ENCODE results near the gene MSI2. TPM values are rescaled to one million over a fixed set of nuclear protein-coding genes. Genes with fewer than 3 reads are reported as not detected.

The MSI2 gene
- total and polyA plus RNA-seq, 4 donors, result 9.4 to 64.0 (median 30.4) TPM

DNA sequence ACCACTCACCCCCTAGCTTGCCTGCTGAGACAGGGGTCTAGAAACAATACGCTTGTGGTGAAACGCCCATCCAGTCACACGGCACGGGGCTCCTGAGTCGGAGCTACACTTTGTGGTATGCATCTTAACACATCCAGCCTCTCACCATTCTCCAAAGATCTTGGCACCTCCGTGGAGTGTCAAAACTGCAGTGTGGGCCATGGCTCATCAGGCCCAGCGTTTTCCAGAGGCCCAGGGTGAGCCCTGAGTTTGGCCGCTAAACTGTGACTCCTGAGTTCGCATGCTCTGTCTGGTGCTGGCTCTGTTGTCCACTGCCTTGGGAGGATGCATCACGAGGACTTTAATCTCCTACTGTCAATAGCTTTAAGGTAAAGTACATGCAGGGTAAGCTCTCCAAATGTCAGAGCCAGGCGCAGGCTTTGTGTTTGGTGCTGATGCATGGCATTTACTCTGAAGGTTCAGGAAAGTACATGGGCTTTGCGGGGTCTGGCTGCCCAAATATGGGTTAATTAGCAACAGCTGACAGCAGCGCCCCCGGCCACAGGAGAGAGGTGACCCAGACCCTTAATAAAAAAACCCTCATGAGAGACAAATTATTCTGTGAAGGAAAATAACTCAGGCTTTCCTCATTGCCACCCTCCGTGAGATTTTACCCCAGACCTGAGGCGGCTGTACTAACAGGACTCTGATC, 370.3 kb downstream of the MSI2 start:
- H3K4me3 ChIP-seq, result no peak overlapping the region
- ATAC-seq (ENCODE audit: insufficient read depth, low FRiP score) (no peak), DNase-seq (no peak)
- no peaks in the 10 kb centered on the region for H3K36me3 ChIP-seq (ENCODE audit: control insufficient read depth in 4 of 4, insufficient read depth in 4 of 4, low read length in 4 of 4)
- WGBS, 2 donors, result 95 to 96% methylated on average over 16 of the region's 16 CpGs
- no peaks in the 10 kb centered on the region for H3K27me3 ChIP-seq (ENCODE audit: control insufficient read depth in 3 of 3, insufficient read depth in 3 of 3, low read length in 2 of 3)
- H3K27ac ChIP-seq (ENCODE audit: low read depth in 1 of 2, low read length in 1 of 2), result no peak overlapping the region
- no peak for TF ChIP-seq CTCF (IDR thresholded peaks at IDR 0.05; ENCODE audit: control extremely low read depth, extremely low read depth)
- peaks cover 3 to 30% (median 12%) of the 10 kb centered on the region in 5 donors for H3K4me1 ChIP-seq (ENCODE audit: control insufficient read depth in 5 of 5, insufficient read depth in 5 of 5, low read length in 5 of 5)
- H3K9ac ChIP-seq (ENCODE audit: insufficient read depth in 1 of 2, low read length in 2 of 2), result no peak overlapping the region
- H3K9me3 ChIP-seq (ENCODE audit: control insufficient read depth in 4 of 4, insufficient read depth in 3 of 4, low read length in 3 of 4), result no peaks in the 10 kb centered on the region

DNA sequence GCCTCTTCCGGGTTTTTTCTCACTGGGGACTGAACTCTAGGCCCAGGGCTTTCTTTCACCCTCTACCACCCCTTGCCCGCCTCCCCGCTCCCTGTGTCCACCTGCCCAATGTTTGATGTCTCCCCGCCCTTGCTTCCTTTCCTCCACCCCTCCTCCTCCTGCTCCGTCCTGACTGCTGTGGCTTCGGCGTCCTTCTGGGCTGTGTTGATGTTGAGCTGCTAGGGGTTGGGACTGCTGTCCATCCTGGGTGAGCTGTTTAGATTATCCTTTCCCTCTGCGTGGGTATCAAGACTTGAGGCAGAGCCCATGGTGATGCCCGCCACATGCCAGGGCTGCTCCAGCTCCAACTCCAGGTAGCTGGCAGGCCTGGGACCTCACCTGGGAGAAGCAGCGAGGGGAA, 371.3 kb downstream of the MSI2 start:
- ATAC-seq (ENCODE audit: insufficient read depth, low FRiP score) (no peak), DNase-seq (no peak)
- no peak overlapping the region for H3K27ac ChIP-seq (ENCODE audit: low read depth in 1 of 2, low read length in 1 of 2)
- H3K4me1 ChIP-seq (ENCODE audit: control insufficient read depth in 5 of 5, insufficient read depth in 5 of 5, low read length in 5 of 5), result peaks cover 3 to 27% (median 8%) of the 10 kb centered on the region in 5 donors
- TF ChIP-seq CTCF (IDR thresholded peaks at IDR 0.05; ENCODE audit: control extremely low read depth, extremely low read depth), result no peak
- H3K9ac ChIP-seq (ENCODE audit: insufficient read depth in 1 of 2, low read length in 2 of 2), result no peak overlapping the region
- no peaks in the 10 kb centered on the region for H3K36me3 ChIP-seq (ENCODE audit: control insufficient read depth in 4 of 4, insufficient read depth in 4 of 4, low read length in 4 of 4)
- H3K9me3 ChIP-seq (ENCODE audit: control insufficient read depth in 4 of 4, insufficient read depth in 3 of 4, low read length in 3 of 4), result no peaks in the 10 kb centered on the region
- H3K27me3 ChIP-seq (ENCODE audit: control insufficient read depth in 3 of 3, insufficient read depth in 3 of 3, low read length in 2 of 3), result no peaks in the 10 kb centered on the region
- H3K4me3 ChIP-seq, result no peak overlapping the region
- 97 to 99% methylated on average over 10 of the region's 10 CpGs for WGBS, 2 donors

DNA sequence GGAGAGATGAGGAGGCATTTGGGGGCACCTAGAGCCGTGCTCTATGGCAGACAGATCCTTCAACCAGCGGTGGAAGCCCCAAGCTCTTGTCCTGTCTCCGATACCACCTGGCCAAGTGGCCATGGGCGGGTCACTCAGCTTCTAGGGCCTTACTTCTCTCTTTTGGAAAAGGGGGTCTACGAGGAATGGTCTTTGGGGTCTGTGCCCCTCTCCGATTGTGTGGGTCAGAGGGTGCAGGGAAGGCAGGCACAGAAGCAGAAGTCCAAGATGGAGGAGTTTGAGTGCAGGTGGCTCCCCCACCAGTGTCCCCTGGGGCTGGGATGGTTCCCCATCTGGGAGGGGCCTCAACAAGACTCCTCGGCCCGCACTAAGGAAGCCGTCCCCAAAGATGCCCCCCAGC, 372.1 kb downstream of the MSI2 start:
- Histone ChIP-seq H3K9me3 (ENCODE audit: control insufficient read depth in 4 of 4, insufficient read depth in 3 of 4, low read length in 3 of 4) (no peaks in the 10 kb centered on the region), H3K9ac (ENCODE audit: insufficient read depth in 1 of 2, low read length in 2 of 2) (no peak overlapping the region), H3K27ac (ENCODE audit: low read depth in 1 of 2, low read length in 1 of 2) (no peak overlapping the region), H3K4me3 (no peak overlapping the region), H3K36me3 (ENCODE audit: control insufficient read depth in 4 of 4, insufficient read depth in 4 of 4, low read length in 4 of 4) (peaks cover 0 to 1% (median 0%) of the 10 kb centered on the region in 4 donors), H3K27me3 (ENCODE audit: control insufficient read depth in 3 of 3, insufficient read depth in 3 of 3, low read length in 2 of 3) (no peaks in the 10 kb centered on the region), H3K4me1 (ENCODE audit: control insufficient read depth in 5 of 5, insufficient read depth in 5 of 5, low read length in 5 of 5) (peaks cover 0 to 18% (median 3%) of the 10 kb centered on the region in 5 donors)
- ATAC-seq (ENCODE audit: insufficient read depth, low FRiP score), result no peak
- DNase-seq, result no peak
- 95 to 96% methylated on average over 9 of the region's 9 CpGs for WGBS, 2 donors
- TF ChIP-seq CTCF (IDR thresholded peaks at IDR 0.05; ENCODE audit: control extremely low read depth, extremely low read depth), result no peak

DNA sequence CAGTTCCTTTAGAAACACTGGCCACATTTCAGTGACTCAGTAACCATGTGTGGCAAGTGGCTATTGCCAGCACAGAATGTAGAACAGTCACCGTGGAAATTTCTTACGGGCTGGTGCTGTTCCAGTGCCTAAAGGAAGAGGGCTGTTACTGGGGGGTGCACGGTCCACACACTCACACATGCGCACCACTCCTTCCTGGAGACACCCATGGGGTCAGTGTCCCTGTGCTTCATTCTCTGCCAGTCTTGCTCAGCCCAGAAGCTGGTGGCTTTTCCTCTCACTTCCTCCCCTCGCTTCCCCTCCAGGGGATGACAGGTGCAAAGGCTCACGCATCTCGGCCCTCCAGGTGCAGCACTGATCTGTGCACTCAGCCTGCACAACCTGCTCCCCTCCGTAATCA, 373.1 kb downstream of the MSI2 start:
- Histone ChIP-seq H3K4me3 (no peak overlapping the region), H3K27ac (ENCODE audit: low read depth in 1 of 2, low read length in 1 of 2) (no peak overlapping the region), H3K9me3 (ENCODE audit: control insufficient read depth in 4 of 4, insufficient read depth in 3 of 4, low read length in 3 of 4) (no peaks in the 10 kb centered on the region), H3K36me3 (ENCODE audit: control insufficient read depth in 4 of 4, insufficient read depth in 4 of 4, low read length in 4 of 4) (peaks cover 0 to 1% (median 0%) of the 10 kb centered on the region in 4 donors), H3K27me3 (ENCODE audit: control insufficient read depth in 3 of 3, insufficient read depth in 3 of 3, low read length in 2 of 3) (no peaks in the 10 kb centered on the region), H3K9ac (ENCODE audit: insufficient read depth in 1 of 2, low read length in 2 of 2) (no peak overlapping the region), H3K4me1 (ENCODE audit: control insufficient read depth in 5 of 5, insufficient read depth in 5 of 5, low read length in 5 of 5) (peaks cover 0 to 10% (median 0%) of the 10 kb centered on the region in 5 donors)
- ATAC-seq (ENCODE audit: insufficient read depth, low FRiP score) (no peak), DNase-seq (no peak)
- no peak for TF ChIP-seq CTCF (IDR thresholded peaks at IDR 0.05; ENCODE audit: control extremely low read depth, extremely low read depth)
- 62 to 77% methylated on average over 8 of the region's 8 CpGs for WGBS, 2 donors
